NCI-H187 treated with DMSO at 0.1 percent for 48 hours (cell line): Measurements from ENCODE around the gene PDIA5.

ENCODE experiments used
- DNase-seq: peaks from one replicate; lab custom pipeline; 2025; lab: John Stamatoyannopoulos, UW

Gene PDIA5

DNA sequence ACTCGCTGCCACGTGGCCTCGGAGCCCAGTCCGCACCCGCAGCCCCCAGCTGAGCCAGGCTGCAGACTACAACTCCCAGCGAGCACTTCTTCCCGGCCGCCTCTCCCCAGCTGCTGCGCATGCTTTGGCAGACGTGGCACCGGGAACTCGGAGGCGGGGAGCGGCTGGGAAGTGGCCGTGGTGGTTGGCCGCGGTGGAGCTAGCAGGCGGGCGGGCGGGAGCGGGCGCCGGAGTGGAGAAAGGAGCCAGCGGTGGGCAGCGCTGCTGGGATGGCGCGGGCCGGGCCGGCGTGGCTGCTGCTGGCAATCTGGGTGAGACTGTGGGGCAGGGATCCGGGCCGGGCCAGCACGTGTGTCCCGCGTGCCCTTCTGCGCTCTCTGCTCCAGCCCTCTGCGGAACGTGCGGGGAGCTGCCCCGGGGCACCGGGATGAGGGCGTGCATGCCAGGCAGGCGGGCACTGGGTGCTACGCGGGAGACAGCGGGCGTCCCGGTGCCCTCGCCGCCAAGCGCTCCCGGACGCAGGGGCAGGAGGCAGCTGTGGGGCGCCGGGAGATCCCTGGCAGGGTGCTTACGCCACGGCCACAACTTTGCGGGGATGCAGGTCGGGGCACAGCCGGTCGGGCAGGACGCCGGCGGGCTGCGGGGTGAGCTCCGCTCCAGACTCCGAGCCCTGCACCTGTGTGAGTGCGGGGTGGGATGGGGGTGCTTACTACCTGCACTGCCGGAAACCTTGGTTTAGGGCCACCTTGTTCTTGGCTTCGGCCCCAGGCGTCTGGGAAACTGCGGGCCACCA is at the start of gene PDIA5:
Gene PDIA5, plus strand, starts transcription at position 130 of the 793 bp plus-strand sequence. Its CDS starts 140 bp downstream, at position 270.
- peak; percentile 72 for DNase-seq

DNA sequence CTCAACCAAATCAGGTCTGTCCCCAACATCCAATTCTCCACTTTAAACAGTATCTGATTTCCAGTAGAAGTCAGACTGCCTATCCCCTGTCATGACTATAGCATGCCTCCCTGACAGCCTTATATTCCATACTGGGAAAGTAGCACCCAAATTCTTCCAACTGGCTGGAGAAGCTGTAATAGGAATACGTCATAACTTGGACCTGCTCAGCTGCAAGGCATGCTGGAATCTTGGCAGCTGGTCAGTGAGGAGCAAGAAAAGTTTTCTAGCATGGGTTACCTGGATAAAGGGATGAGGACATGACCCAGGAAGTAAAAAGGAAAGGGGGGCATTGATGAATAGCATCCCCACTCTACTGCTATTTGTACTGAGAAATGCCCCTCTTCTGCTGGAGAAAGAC is 48.1 kb upstream of the PDIA5 start:
- no peak for DNase-seq

DNA sequence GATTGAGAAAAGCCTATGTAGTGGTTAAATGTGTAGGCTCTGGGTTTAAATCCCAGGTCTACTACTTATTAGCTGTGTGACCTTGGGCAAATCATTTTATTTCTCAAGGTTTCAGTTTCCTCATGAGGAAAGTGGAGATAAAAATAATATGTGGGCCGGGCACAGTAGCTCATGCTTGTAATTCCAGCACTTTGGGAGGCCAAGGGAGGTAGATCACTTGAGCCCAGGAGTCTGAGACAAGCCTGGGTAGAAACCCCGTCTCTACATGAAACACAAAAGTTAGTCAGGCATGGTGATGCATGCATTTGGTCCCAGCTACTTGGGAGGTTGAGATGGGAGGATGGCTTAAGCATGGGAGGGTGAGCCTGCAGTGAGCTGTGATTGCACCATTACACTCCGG is 47.7 kb upstream of the PDIA5 start:
- no peak for DNase-seq

DNA sequence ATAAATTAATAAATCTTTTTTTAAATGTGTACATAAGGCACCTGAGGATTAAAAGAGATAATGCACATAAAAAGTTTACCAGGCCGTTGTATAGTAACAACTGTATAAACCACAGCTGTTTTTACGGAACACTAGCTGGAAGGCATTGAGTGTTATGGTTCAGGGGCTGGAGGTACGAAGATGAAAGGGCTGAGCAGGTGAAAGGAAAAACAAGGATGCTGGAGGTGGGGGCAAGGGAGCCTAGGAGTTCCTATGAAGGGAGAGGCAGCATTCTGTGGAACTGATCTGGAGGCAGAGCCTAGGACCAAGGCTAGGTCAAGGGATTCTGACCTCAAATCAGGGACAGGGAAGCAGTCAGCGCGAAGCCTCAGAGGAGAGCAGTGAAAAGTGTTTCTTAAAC is 47.2 kb upstream of the PDIA5 start:
- DNase-seq = no peak

DNA sequence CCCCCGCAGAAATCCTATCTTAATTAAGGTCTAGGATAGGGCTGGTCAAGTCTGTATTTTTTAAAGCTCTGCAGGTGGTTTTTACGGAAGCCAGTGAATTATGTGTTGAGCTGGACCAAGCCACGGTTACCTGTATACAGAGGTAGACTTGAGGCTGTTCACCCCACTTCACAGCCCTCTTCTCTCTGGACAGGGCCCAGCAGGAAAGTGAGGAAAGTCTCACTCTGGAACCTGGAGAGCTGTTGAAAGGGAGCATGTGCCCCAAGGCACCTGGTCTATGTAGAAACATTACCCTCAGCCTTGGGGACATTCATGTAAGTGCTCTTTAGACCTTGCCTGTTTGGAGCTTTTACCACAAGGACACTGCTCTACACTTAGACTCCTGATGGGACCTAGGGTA is 46.1 kb upstream of the PDIA5 start:
- DNase-seq = no peak

DNA sequence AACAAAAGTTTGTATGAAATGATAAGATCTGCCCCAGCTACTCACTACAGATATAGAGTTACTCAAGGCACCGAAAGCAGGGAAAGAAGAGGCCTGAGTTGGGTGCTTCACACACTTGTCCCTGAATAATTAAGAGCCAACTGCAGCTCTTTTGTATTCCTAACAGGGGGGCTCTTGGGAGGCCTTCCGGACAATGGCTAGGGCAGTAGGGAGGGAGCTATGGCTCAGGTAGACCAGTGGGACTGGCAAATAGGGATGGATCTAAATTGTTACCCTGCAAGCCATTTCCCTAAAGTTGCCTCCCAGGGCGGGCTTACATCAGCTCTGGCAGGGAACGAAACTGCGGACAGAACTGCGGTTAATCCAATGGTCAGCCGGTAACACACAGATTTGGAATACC is 45.4 kb upstream of the PDIA5 start:
- DNase-seq = no peak

DNA sequence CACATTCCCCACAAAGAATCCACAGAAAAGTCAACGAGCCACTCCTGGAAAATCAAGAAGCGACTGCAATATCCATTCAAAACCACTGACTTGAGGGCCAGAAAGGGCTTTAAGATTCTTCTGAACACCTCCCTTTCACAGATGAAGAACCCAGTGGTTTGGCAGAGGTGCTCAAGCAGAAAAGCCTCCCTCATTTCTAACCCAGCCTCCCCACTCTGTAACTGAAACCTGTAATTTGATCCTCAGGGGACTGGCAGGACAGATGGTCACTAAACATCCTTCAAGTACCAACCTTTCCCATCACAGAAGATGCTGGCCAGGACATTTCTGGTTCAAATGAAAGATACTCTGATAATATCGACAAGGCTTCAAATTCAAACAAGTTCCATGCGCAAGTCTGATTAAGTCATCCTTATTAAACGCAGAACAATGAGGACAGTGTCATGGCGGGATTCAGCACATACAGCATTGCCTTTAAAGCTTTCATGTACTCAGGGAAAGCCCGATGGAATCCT is 44.8 kb upstream of the PDIA5 start:
- no peak for DNase-seq

DNA sequence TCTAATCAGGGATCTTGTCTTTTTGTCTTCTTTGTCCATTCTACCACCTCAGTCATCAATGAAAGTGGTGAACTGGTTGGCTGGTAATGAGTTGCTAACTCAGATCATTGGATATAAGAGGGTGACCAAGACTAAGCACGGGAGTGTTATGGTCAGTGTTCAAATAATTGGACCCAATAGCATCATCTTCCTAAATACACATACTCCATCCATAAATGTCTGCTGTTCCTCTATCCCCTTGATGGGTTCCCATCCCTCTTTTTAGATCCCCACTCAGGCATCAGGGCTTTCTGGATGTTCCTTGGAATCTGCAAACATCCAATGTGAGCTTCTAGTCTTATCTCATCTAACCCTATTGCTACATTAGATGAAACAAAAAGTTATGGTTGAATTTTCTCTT is 42.8 kb upstream of the PDIA5 start:
- DNase-seq = no peak

DNA sequence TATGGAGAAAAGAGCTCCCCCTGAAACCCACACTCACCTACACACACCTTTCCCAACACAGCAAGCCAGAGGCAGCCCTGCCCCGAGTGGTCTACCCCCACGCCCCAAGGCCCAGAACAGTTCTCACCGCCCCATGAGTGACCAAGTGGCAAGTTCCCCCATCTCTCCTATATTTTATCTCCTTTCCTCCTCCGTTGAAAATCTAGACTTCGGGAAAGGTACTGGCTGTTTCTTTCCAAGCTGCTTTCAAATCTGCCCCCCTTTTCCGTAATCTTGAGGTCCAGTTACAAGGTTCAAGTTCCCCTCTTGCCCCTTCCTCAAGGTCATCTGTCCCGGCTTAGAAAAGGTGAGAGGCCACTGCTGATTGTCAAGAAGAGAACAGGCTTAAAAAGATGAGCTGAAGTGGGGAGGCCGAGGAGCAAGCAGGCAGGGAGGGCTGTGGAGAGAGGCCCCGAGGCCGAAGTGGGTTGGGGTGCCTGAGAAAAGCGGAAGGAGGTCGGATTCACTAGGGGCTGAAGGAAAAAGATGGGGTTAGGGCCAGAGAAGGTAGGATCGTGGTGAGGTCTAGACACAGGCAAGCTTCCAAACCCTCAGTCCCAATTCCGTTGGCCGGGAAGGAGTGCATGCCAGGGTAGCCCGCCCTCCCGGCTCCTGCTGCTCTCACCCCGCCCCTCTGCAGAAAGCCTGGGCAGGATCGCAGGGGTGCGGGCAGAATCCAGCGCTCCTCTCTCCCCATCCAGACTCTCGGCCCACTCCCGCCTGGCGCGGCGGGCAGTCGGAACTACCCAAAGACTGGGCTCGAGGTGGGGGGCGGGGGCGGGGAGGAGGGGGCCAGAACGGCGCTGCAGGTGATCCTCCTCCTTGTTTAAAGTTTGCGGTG is 40.9 kb upstream of the PDIA5 start:
- DNase-seq = no peak

DNA sequence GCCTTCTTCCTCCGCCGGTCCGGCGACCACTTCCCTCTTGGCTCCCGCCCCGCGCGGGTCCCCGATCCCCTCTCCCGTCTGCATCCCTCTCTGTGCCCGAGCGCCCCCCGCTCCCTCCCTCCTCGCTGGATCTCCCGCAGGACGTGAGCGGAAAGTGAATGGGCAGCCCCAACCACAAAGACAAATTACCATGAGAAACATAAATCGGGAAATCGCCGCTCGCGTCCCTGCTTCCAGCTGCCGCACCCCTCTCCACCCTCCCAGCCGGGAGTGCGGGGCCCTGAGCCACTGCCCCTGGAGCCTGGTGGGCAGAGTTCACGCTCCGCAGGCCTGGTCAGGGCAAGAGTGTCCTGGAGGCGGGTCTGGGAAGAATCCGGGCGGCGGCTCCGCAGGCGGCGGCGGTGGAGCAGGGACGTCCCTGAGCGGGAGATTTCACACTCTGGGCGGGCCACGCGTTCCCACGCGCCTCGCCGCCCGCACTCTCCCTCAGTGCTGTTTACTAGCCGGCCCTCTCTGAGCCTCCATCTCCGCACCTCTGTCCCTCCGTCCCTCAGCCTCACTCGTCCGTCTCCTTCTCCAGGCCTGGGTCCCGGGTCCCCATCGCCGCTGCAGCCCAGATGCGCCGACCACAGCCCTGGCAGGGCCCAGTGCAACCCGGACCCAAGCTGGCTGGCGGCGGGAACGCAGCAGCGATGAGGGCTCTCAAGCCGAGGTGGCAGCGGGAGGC is 40.1 kb upstream of the PDIA5 start:
- no peak for DNase-seq

DNA sequence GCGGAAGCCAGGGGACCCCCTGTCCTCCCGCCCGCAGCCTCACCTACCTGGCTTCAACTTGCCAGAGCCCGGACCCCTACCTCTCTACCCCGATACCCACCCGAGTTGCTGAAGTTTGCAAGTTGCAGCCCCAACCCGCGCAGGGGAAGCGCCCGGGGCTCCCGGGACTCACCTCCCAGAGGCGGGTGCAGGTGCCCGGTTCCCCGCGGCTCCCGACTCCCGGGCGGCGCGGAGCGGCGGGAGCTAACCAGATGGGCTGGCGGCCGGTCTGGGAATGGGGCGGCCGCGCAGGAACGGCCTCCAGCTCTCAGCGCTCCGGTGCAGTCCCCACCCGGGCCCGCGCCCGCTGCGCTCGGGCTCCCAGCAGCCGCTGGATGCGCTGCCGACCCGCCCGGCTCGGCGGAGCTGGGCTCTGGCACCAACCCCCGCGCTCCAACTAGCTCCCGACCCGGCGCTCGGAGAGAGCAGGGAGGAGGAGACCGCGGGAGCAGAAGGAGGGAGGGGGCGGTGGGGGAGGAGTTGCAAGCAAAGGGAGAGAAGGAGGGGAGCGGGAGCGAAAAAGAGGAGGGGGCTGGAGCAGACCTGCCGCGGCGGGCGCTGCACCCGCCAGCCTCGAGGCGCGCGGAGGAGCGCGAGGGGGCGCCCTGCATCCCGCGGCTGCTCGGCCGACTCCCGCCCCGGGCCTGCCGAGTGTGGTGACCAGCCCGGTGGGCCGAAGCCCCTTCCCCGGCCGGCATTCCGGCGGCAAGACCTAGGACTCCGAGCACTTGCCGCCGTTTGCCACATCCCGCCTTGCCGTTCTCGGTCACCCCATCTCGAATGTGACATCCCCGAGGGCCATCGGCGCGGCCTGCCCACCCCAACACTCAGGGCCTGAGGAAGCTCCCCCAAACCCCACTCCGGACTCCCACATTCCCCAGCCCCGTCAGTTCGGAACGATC is 39.3 kb upstream of the PDIA5 start, which contains the start of gene SEMA5B:
Gene SEMA5B, minus strand, starts transcription at position 472 of the 941 bp plus-strand sequence. CDS start 66,500 bp downstream, outside the sequence.
- no peak for DNase-seq

DNA sequence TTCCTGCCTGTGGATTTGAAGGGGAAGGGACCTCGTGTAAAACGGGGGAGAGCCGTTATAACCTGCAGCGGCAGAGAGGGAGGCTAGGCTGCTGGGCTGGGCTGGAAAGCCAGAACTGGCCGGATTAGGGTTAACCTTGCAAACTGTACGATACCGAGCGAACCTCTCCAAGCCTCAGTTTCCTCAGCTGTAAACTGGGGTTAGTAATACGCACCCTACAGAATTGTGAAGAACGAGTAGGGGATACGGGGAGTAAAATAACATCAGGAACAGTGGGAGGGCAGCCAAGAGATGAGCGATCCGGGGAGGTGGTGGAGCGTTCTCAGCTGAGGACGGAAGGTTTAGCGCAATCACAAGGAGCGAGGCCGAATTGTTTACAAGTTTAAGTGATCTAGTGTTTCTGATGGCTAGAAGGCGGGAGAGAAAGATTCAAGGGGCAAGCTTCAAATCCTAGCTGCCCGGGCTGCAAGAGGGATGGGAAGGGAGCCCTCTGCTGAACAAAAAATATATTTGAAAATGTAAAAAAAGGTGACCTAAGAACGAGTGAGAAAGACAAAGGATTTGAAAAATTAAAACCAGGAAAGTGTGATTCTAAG is 38.5 kb upstream of the PDIA5 start:
- peak; percentile 19 for DNase-seq

DNA sequence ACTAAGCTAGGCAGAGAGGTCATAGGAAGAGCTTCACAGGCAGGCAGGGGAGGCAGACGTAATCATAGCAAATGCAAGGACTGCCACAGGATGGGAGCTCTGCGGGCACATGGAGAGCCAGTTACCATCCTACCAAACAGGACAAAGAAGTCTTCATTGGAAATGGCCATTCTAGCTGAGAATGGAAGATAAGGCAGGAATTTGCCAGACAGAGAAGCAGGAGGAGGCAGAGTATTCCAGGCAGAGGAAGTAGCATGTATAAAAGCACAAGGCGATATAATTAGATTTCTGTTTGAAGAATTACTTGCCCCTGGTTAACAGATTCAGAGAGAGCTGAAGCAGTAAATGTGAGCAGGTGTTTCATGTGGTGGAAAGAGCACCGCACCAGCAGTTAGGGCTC is 35.8 kb upstream of the PDIA5 start:
- no peak for DNase-seq

DNA sequence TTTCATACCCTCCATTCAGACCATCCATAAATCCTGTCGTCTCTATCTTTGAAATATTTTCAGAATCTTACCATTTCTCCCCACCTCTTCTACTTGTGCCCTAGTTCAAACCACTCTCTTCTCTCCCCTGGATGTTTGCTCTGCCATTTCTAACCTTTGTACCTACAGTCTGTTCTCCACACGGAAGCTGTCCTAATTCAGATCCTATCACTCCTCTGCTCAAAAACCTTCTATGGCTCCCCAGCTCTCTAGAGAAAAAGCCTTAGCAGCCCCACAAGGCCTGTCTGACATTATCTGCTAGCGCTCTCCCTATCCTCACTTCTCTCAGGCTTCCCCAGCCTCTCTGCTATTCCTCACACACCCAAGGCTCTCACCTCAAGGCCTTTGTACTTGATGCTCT is 34.8 kb upstream of the PDIA5 start:
- DNase-seq = no peak

DNA sequence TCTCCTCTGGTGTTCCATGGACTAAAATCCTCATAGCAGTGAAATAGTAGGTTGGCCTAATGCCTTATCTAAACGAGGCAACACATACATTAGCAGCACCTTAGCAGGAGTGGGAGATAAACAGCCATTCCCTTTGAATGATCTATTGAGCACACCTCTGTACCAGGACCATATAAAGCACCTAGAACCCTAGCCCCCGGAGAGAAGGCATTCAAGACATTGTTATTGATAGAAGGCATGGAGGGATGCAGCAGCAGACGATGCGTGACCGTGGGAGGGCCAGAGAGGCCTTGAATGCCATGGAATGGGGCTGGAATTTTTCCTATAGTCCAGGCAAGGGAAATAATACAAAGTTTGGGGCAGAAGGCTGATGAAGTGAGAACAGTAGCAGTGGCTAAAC is 32.7 kb upstream of the PDIA5 start:
- DNase-seq = no peak

DNA sequence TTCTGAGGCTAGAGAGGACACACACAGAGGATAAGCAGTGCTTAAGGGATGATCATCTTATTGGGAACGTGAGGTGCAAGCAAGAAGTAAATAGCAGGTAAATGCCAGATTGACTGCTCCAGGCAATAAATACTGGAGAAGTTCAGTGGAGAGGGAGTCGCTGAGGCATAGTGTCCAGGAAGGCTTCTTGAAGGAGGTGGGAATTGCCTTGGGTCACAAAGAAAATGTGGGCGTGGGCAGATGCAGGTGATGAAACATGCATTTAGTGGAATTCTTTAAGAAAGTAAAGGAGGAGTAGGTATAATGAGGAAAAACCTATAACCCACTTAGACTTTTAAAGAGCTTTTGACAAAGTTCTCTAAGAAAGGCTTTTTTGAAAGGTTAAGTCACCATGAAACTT is 31.8 kb upstream of the PDIA5 start:
- DNase-seq = no peak

DNA sequence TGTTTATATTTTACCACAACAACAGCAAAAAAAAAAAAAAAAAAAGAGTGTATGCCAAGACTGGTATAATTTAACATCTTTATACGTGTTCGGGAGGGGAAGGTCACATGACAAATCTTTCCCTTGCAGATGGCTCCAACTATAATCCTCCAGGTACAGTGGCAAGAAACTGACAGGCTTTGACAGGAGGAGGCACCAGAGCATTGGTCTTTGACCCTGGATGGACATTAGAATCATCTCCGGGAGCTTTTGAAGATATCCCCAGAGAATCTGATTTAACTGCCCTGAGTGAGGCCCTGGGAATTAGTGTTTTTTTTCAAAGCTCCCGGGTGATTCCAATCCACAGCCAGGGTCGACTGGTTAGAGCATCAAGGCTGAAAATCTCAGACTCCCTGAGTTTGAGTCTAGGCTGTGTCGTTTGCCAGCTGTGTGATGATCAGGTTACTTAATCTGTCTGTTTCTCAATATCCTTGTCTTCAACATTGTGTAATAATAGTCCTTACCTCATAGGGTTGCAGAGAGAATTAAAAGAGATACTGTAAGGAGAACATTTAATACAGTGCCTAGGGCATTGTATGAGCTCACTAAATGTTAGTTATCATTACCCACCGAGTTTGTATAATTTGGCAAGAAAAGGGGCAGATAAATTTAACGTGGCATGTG is 30.3 kb upstream of the PDIA5 start:
- DNase-seq = no peak

DNA sequence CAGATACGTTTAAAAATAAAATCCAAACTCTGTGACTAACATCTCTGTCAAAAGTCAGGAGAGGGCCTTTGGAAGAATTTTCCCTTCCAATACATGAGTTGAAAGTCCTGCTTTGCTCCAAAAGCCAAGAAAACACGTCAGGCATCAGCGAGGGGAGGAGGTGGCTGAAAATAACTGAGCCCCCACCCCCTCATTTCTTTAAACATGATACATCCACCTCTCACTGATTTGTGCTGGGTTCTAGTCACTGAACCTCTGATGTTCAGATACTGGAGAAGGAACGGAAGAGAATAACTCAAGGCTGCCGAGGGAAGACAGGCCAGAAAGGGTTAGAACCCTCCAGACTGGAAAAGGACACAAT is 29.8 kb upstream of the PDIA5 start:
- no peak for DNase-seq

DNA sequence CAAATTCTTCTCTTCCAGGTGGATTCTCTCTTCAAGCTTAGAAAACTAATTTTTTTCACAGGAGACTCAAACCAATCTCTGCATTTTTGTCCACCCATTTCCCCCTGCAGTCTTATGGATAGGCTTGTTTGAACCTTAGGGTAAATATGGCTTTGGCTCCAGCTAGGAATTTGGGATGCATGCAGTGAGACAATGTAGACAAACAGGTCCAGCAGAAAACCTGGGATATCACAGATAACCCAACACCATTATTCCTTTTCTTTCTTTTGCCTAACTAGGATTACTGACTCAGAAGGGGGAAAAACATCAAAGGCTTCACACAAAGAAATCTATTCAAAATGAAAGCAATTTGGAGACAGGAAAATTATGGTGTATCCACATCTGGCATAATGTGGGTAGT is 28.1 kb upstream of the PDIA5 start:
- DNase-seq = no peak

DNA sequence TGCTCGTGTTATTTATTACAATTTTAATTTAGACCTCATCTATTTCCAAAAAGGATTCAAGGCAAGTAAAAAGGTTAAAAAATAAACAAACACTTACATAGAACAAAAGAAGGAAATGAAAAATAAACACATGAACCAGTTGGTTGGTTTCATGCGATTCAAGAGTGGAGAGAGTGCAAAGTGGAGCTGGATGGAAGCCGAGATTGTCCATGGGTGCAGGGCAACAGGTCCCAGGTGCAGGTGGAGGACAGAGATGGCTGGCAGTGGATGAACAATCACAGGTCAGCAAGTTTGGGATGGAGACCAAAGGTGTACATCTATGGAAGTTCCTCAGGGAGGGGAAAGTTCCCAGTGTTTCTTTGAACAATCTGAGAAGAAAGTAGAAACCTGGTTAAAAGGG is 27.6 kb upstream of the PDIA5 start:
- DNase-seq = no peak
